ENCODE measurements around the gene RALGAPB.

DNA sequence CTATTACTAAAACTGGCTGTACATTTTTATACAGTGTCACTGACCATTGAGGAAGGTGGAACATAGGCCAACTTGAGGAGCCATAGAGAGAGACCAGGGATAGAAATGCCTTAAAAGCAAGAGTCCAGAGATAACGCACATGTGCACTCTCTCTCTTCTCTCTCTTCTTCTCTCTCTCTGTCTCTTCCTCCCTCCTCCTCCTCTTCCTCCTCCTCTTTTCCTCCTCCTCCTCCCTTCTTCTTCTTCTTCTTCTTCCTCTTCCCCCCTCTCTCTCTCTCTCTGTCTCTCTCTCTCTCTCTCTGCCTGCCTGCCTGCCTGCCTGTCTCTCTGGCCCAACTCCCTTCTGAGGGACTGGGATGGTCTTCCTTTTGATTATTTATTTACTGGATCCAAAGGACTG is 92.0 kb downstream of the RALGAPB start:
- TF ChIP-seq, protein P1, sequence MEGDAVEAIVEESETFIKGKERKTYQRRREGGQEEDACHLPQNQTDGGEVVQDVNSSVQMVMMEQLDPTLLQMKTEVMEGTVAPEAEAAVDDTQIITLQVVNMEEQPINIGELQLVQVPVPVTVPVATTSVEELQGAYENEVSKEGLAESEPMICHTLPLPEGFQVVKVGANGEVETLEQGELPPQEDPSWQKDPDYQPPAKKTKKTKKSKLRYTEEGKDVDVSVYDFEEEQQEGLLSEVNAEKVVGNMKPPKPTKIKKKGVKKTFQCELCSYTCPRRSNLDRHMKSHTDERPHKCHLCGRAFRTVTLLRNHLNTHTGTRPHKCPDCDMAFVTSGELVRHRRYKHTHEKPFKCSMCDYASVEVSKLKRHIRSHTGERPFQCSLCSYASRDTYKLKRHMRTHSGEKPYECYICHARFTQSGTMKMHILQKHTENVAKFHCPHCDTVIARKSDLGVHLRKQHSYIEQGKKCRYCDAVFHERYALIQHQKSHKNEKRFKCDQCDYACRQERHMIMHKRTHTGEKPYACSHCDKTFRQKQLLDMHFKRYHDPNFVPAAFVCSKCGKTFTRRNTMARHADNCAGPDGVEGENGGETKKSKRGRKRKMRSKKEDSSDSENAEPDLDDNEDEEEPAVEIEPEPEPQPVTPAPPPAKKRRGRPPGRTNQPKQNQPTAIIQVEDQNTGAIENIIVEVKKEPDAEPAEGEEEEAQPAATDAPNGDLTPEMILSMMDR (IDR thresholded peaks at IDR 0.05), result no peak
- TF ChIP-seq POLR2A (IDR thresholded peaks at IDR 0.05), result no peak

Data from heart left ventricle (tissue), 13 donors.